Fibroblast of lung (primary cell): ENCODE results near the gene TCF15.
"Not testable (repeated sequence)": the region's sequence is repeated elsewhere in the genome, so short reads cannot be mapped to it uniquely, and the experiment has no call there.

ENCODE experiments used
- CTCF ChIP-seq, 2 donors: IDR thresholded peaks in 1 of 2; conservative IDR thresholded peaks in 1 of 2; 1 replicate in 1 of 2; 2 replicates in 1 of 2; pipeline ENCODE4 v1.5.1; 2011 to 2012; ENCODE audit warnings: low read length in 2 of 2, control low read depth in 1 of 2, inconsistent platforms in 1 of 2, low read depth in 1 of 2, mild to moderate bottlenecking in 1 of 2
- EZH2 ChIP-seq: IDR thresholded peaks from 2 replicates; pipeline ENCODE4 v1.5.1; 2012; ENCODE audit warnings: low read length, control low read depth, mild to moderate bottlenecking; ENCODE audit errors: missing control alignments

DNA sequence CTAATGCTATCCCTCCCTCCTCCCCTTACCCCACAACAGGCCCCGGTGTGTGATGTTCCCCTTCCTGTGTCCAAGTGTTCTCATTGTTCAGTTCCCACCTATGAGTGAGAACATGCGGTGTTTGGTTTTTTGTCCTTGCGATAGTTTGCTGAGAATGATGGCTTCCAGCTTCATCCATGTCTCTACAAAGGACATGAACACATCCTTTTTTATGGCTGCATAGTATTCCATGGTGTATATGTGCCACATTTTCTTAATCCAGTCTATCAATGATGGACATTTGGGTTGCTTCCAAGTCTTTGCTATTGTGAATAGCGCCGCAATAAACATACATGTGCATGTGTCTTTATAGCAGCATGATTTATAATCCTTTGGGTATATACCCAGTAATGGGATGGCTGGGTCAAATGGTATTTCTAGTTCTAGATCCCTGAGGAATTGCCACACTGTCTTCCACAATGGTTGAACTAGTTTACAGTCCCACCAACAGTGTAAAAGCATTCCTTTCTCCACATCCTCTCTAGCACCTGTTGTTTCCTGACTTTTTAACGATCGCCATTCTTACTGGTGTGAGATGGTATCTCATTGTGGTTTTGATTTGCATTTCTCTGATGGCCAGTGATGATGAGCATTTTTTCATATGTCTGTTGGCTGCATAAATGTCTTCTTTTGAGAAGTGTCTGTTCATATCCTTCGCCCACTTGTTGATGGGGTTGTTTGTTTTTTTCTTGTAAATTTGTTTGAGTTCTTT lies 31.0 kb downstream of the TCF15 start:
- not testable (repeated sequence) for TF ChIP-seq CTCF (conservative IDR thresholded peaks at IDR 0.05 in 1 of 2, IDR thresholded peaks at IDR 0.05 in 1 of 2; ENCODE audit: low read depth in 1 of 2, low read length in 2 of 2); EZH2
